PC-3 (cell line): ENCODE measurements around the gene AKAP14. TPM values are rescaled to one million over a fixed set of nuclear protein-coding genes. Genes with fewer than 3 reads are reported as not detected.
A peak's percentile ranks its signal among the peaks of the same experiment; 100 is the strongest.

Experiments used
- ATAC-seq: fragments of 200-7000 bp; cut with Tn5 transposase; 2 replicates; pipeline ENCODE4 v1.9.1; 2020; ENCODE audit warnings: mild to moderate bottlenecking, moderate library complexity
- BruUV-seq: library from RNA; stranded (reverse); fragments of 400-500 nt; replicated peaks from 2 replicates; lab custom pipeline; 2021; lab: Mats Ljungman, UMichigan
- CTCF ChIA-PET: fragments of 300-600 bp; sonication (Branson Sonifier 250); formaldehyde crosslinking; loops from one replicate; lab custom pipeline; 2022; ENCODE audit warnings: antibody characterized with exemption; lab: Charles Lee
- POLR2A ChIA-PET: fragments of 300-600 bp; sonication (Branson Sonifier 250); formaldehyde crosslinking; loops from one replicate; lab custom pipeline; 2022; ENCODE audit warnings: antibody characterized with exemption; ENCODE audit not compliant: unreplicated experiment; lab: Charles Lee
- DNase-seq: peaks from one replicate; pipeline ENCODE4 v3.0.0-alpha.2; 2015
- H2AFZ ChIP-seq: fragments of 300-600 bp; sonication (generic); 2 replicates; pipeline ENCODE4 v1.6.0; 2016; ENCODE audit warnings: antibody characterized with exemption, low read length
- H3F3A ChIP-seq: fragments of 300-600 bp; sonication (generic); one replicate; pipeline ENCODE4 v1.6.0; 2017; ENCODE audit warnings: antibody characterized with exemption, low read length, control low read depth, mild to moderate bottlenecking; ENCODE audit not compliant: unreplicated experiment
- H3K27ac ChIP-seq: fragments of 300-600 bp; sonication (generic); 2 replicates; pipeline ENCODE4 v1.5.1; 2016; ENCODE audit warnings: mild to moderate bottlenecking, low read length
- H3K27me3 ChIP-seq: fragments of 300-600 bp; sonication (generic); 2 replicates; pipeline ENCODE4 v1.6.1; 2016; ENCODE audit warnings: low read length, mixed read lengths
- H3K36me3 ChIP-seq: fragments of 300-600 bp; sonication (generic); 2 replicates; pipeline ENCODE4 v1.6.1; 2016; ENCODE audit warnings: low read depth, mixed run types, low read length, mixed read lengths
- H3K4me1 ChIP-seq: fragments of 300-600 bp; sonication (generic); 2 replicates; pipeline ENCODE4 v1.5.1; 2016; ENCODE audit warnings: low read length; ENCODE audit not compliant: insufficient read depth
- H3K4me2 ChIP-seq: fragments of 300-600 bp; sonication (generic); 2 replicates; pipeline ENCODE4 v1.6.0; 2016; ENCODE audit warnings: low read length
- H3K4me3 ChIP-seq: fragments of 300-600 bp; sonication (generic); 2 replicates; pipeline ENCODE4 v1.5.1; 2016; ENCODE audit warnings: mild to moderate bottlenecking, low read length, mixed read lengths
- H3K79me2 ChIP-seq: fragments of 300-600 bp; sonication (generic); 2 replicates; pipeline ENCODE4 v1.6.1; 2017; ENCODE audit warnings: low read length, mixed read lengths
- H3K9ac ChIP-seq: fragments of 300-600 bp; sonication (generic); 2 replicates; pipeline ENCODE4 v1.6.0; 2016; ENCODE audit warnings: mild to moderate bottlenecking, low read length
- H3K9me2 ChIP-seq: fragments of 300-600 bp; sonication (generic); replicated peaks from 2 replicates; pipeline ENCODE4 v1.6.1; 2016; ENCODE audit warnings: mixed run types, low read length, mixed read lengths
- H3K9me3 ChIP-seq: fragments of 300-600 bp; sonication (generic); 2 replicates; pipeline ENCODE4 v1.6.1; 2016; ENCODE audit warnings: low read length, mixed read lengths
- H4K20me1 ChIP-seq: fragments of 300-600 bp; sonication (generic); 2 replicates; pipeline ENCODE4 v1.6.1; 2016; ENCODE audit warnings: low read length, mixed read lengths
- CTCF ChIP-seq: fragments of 300-600 bp; sonication (generic); conservative IDR thresholded peaks from 2 replicates; pipeline ENCODE4 v1.5.1; 2017; ENCODE audit warnings: antibody characterized with exemption, low read depth, mild to moderate bottlenecking, low read length
- EZH2 ChIP-seq: fragments of 300-600 bp; sonication (generic); IDR thresholded peaks from one replicate; pipeline ENCODE4 v1.6.1; 2017; ENCODE audit warnings: antibody characterized with exemption, mild to moderate bottlenecking, low read length; ENCODE audit not compliant: unreplicated experiment
- EZH2phosphoT487 ChIP-seq: fragments of 300-600 bp; sonication (generic); IDR thresholded peaks from 2 replicates; pipeline ENCODE4 v1.6.1; 2018; ENCODE audit warnings: mild to moderate bottlenecking, antibody characterized with exemption, low read length, borderline replicate concordance
- intact Hi-C: fragments of 100-400 bp; cut with micrococcal nuclease; formaldehyde crosslinking; loops from 2 replicates; pipeline ENCODE4 v1.9.0; 2023
- total RNA-seq: library from RNA; depleted of rRNA; stranded (reverse); fragments of >200 nt; gene quantifications from 2 replicates; pipeline ENCODE4 v1.2.3, GENCODE V29; 2014

AKAP14 gene
- total RNA-seq, 1 experiment from 2014 or later: not detected

GRCh38 chrX:119878740-119879139 is 17.0 kb upstream of the AKAP14 start:
- no peaks in the 10 kb centered on the region; the same call in 1 of the 2 replicates for H4K20me1 ChIP-seq
- no peak overlapping the region for H2AFZ ChIP-seq
- H3K4me1 ChIP-seq: no peaks in the 10 kb centered on the region
- H3K9me2 ChIP-seq: no peaks in the 10 kb centered on the region
- H3K27ac ChIP-seq: no peak overlapping the region
- no peaks in the 10 kb centered on the region for H3F3A ChIP-seq
- intact Hi-C loops: no loop called here
- peaks cover 9% of the 10 kb centered on the region for H3K36me3 ChIP-seq
- no peaks in the 10 kb centered on the region for H3K9me3 ChIP-seq
- no TSS peak for BruUV-seq
- H3K79me2 ChIP-seq: peaks cover 19% of the 10 kb centered on the region
- no peak for ATAC-seq
- no peak overlapping the region for H3K4me2 ChIP-seq
- no peaks in the 10 kb centered on the region for H3K27me3 ChIP-seq
- CTCF ChIA-PET: interaction anchor here (0.6 kb wide), 1 partner anchor 186 kb away, joined by 7 read pairs; the partner anchor contains the start of gene SEPTIN6
- no peak for DNase-seq
- no peak for TF ChIP-seq EZH2phosphoT487
- no peak for TF ChIP-seq EZH2
- no peak for TF ChIP-seq CTCF
- H3K9ac ChIP-seq: no peak overlapping the region
- POLR2A ChIA-PET: no interaction called here
- no peak overlapping the region for H3K4me3 ChIP-seq

- ChIA-PET POLR2A (no interaction called here), CTCF (no interaction called here)
- H2AFZ ChIP-seq: no peak overlapping the region
- no peaks in the 10 kb centered on the region for H3F3A ChIP-seq
- ATAC-seq (no peak), DNase-seq (no peak)
- H3K4me1 ChIP-seq: no peaks in the 10 kb centered on the region
- H3K27me3 ChIP-seq: no peaks in the 10 kb centered on the region
- H3K9ac ChIP-seq: no peak overlapping the region
- intact Hi-C loops: no loop called here
- no peaks in the 10 kb centered on the region; the same call in 1 of the 2 replicates for H4K20me1 ChIP-seq
- H3K4me3 ChIP-seq: no peak overlapping the region
- H3K4me2 ChIP-seq: no peak overlapping the region
- H3K9me2 ChIP-seq: no peaks in the 10 kb centered on the region
- BruUV-seq: no TSS peak
- TF ChIP-seq CTCF: no peak
- H3K79me2 ChIP-seq: peaks cover 5% of the 10 kb centered on the region
- no peak overlapping the region for H3K27ac ChIP-seq
- H3K36me3 ChIP-seq: peaks cover 9% of the 10 kb centered on the region
- no peaks in the 10 kb centered on the region for H3K9me3 ChIP-seq
These were observed 15.6 kb upstream of the AKAP14 start for GRCh38 chrX:119880076-119880475.

- intact Hi-C loops: no loop called here
- no peak overlapping the region for H3K4me3 ChIP-seq
- no peaks in the 10 kb centered on the region for H3F3A ChIP-seq
- H3K79me2 ChIP-seq: no peaks in the 10 kb centered on the region
- BruUV-seq: no TSS peak
- ATAC-seq: peak; percentile 98
- H4K20me1 ChIP-seq: no peaks in the 10 kb centered on the region; the same call in 1 of the 2 replicates
- no peaks in the 10 kb centered on the region for H3K4me1 ChIP-seq
- no peak overlapping the region for H2AFZ ChIP-seq
- no peaks in the 10 kb centered on the region for H3K9me2 ChIP-seq
- no peak overlapping the region for H3K27ac ChIP-seq
- H3K27me3 ChIP-seq: no peaks in the 10 kb centered on the region
- H3K36me3 ChIP-seq: peaks cover 5% of the 10 kb centered on the region
- peak; percentile 69 for DNase-seq
- H3K9me3 ChIP-seq: no peaks in the 10 kb centered on the region
- ChIA-PET CTCF (no interaction called here), POLR2A (interaction anchor here (0.5 to 0.6 kb wide), 2 partner anchors 89 to 1154 kb away, joined by 3 read pairs; partner anchors contain the start of gene RPL39)
- no peak overlapping the region for H3K9ac ChIP-seq
- H3K4me2 ChIP-seq: no peak overlapping the region
- TF ChIP-seq CTCF: peak; percentile 70
- no peak for TF ChIP-seq EZH2phosphoT487
These were observed 14.9 kb upstream of the AKAP14 start for GRCh38 chrX:119880552-119881437.
